Erythroblast (primary cell): Measurements from ENCODE around the gene CEP162.
"Not testable (repeated sequence)": the region's sequence is repeated elsewhere in the genome, so short reads cannot be mapped to it uniquely, and the experiment has no call there.

ENCODE experiments used
- GATA1 ChIP-seq: IDR thresholded peaks from 2 replicates; pipeline ENCODE4 v1.6.1; 2011; ENCODE audit warnings: low read depth, mild to moderate bottlenecking, control low read depth, low read length, moderate library complexity
- POLR2A ChIP-seq: IDR thresholded peaks from 2 replicates; pipeline ENCODE4 v1.6.1; 2011; ENCODE audit warnings: mild to moderate bottlenecking, low read length

GRCh38 chr6:84129588-84129987, 97.9 kb downstream of the CEP162 start:
- TF ChIP-seq POLR2A, GATA1: not testable (repeated sequence)
